GM19193 (cell line): ENCODE data around the gene ECE1.

Source experiments
- POLR2A ChIP-seq: IDR thresholded peaks from 4 replicates; pipeline ENCODE4 v1.6.1; 2011; ENCODE audit not compliant: insufficient read depth, insufficient read length; ENCODE audit errors: extremely low read depth

ECE1 gene

DNA sequence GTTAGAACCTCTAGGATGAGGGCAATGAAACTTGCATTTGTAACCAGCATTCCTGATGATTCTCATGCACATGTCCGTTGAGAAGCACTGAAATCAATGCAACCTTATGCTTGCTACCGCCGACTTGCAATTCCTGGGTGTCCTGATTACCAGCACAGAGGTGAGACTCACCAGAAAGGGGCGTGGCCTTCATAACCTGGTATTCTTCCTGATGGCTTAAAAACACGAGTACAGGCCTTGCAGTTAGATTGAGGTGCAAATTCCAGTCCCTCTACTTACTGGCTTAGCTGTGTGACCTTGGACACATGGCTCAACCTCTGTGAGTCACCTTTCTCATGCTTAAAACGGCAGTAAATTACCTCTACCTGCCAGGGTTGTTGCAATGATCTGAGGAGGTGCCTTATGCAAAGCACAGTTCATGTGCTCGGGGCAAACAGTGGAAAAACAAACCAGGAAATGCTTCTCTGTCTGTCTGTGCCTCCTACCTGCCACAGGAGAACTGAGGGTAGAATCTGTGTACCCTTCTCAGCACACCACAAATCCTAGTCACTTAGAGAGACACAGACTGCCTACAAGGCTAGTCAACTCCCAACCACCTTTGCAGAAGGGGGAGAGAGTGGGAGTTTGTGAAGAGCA, 39.1 kb upstream of the ECE1 start:
- TF ChIP-seq POLR2A: no peak

DNA sequence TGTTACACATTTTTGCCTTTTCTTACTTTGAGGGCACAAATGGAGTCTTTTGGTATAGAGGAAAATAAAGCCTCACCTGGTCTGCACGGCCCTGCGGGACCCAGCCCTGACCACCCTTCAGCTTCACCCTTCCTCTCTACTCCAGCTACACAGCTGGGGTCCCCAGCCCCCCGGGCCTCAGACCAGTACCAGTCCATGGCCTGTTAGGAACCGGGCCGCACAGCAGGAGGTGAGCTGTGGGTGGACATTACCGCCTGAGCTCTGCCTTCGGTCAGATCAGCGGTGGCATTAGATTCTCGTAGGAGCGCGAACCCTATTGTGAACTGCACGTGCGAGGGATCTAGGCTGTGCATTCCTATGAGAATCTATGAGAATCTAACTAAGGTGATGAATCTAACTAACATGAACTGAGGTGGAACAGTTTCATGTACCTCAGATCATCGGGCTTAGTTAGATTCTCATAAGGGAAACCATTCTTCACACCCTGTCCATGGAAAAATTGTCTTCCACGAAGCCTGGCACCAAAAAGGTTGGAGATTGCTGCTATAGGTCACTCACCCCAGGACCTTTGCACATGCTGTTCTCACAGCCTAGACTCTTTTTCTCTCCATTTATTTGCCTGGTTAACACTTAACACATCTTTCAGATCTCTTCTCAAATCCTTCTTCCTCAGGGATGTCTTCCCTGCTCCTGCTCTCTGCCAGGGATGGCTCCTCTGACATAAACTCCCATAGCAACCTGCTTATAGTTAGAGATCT, 37.5 kb upstream of the ECE1 start:
- no peak for TF ChIP-seq POLR2A

DNA sequence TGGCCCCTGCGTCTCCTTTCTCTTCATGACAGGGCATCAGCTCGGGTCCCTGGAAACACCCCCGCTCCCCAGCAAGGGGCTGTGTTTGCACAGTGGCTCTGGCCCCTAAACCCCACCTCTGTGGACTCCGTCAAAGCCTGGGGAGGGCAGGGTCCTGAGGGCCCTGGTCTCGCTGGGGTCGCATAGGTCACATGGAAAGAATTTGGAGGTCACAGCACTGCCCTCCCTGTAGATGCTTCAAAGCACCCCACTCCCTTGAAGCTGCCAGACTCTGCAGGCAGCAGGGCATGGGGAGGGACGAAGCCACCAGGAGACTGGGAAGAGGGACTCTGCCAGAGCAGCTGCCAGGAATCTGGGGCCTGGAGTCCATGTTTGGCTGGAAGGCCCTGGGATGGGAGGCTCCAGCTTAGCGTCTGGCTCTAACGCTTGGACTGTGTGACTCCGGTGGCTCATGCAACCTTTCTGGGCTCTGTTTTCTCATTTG, 36.6 kb upstream of the ECE1 start:
- no peak for TF ChIP-seq POLR2A

DNA sequence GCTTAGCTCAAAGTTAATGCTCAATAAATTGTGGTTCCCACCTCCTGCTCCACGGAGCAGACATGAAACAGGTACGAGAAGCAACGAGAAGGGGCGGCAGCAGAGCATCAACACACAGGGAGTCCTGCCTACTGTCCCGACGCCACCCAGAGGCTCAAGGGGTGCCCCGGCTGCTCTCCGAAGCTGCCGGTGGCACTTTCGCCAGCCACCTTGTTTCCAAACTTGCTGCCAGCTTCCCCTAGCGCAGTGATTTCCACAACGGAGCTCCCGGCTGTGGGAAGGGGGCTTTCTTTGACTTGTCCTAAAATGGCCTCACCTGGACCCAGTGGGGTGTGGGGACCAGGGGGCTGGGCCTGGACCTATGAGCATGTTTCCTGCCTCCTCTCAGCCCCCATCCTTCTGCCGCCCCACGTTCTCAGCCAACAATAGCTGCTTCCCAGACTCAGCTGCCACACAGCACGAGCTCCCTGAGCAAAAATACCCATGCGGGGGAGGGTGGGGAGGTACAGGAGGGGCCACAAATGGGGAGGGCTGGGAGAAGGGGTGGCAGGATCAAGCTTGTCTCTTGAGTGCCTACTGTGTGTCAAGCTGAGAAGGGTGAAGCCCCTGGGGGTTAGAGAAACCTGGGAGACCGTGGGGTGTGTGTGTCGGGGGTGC, 35.6 kb upstream of the ECE1 start:
- TF ChIP-seq POLR2A: no peak

DNA sequence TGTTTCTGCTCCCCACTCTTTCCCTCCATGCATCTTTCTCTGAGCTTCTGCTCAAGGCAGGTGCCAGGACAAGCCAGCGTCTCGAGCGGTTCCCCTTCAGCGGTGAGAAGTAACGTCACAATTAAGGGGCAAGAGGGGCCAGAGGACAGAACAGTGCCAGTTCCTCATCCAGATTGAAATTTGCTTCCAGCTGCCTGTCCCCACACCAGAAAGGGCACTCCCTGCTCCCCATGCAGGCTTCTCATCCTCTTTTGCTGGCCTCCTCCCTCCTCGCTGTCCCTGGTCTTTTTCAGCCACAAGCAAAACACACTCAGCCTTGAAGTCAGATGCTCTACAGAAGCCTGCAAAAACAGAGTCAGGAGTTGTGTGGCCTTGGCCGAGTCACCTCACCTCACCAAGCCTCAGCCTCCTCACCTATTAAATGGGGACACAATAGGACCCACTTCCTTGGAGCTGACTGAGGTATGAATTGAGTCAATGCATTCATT, 35.0 kb upstream of the ECE1 start:
- TF ChIP-seq POLR2A: no peak

DNA sequence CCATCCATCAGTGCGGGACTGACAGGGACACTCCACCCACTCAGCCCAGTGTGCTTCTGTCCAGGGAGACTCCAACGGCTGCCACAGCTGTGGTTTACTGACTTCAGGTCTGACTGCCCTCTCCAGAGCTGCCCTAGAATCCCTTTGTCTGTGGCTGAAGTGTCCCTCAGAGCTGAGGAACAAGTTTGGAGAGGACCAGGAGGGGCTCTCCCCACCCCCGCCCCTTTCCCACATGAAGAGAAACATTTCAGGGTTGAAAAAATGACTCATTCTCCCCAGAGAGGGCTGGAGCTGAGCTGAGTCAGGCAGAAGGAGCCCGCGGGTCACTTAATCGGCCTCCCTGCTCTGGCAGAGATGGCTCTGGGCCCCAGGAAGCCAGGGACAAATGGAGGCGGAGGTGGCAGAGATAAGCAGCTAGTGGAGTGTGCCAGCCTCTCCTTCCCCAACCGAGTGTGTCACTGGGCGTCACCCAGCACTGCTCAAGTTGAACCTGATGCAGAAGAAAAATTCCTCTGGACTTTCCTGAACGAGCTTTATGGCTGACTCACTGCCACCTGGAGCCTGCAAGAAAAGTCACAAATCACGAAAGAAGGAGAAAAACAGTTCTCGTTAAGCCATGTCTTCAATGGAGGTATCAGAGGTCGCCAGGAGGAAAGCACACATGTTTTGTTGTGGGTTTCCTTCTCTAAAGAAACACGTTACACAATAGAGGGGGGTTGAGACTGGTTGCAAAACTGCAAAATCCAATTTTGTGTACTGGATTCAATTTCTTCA, 34.3 kb upstream of the ECE1 start:
- no peak for TF ChIP-seq POLR2A

DNA sequence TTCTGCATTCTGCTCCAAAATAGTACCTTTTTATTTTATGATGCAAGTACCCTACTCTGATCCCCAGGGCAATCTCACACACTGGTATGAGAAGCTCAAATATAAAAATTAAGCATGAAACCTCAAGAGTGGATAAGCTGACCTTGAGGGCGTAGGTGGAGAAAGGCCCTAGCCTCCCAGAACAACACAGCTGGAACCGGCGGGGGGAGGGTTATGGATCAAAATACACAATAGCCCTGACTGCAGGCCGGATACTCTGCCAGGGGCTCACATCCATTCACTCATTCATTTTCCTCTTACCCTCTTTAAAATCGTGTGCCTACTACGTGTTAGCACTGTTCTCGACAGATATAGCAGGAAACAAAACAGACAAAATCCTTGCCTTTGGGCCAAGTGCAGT, 32.8 kb upstream of the ECE1 start:
- TF ChIP-seq POLR2A: no peak

DNA sequence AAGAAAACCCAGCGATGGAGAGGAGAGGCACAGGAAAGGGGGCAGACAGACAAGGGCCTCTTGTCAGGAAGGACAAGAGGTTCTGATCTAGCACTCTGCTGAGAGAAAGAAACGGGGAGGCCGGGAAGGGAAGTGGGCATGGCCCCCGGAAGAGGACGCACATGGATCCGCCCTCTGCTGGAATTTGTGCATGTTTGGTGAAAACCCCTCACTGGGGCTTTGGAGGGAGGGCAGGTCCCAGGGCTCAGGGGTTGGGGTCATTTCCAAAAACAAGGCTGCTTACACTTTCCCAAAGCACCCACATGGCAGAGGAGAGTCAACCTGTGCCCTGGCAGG, 32.4 kb upstream of the ECE1 start:
- TF ChIP-seq POLR2A: no peak

DNA sequence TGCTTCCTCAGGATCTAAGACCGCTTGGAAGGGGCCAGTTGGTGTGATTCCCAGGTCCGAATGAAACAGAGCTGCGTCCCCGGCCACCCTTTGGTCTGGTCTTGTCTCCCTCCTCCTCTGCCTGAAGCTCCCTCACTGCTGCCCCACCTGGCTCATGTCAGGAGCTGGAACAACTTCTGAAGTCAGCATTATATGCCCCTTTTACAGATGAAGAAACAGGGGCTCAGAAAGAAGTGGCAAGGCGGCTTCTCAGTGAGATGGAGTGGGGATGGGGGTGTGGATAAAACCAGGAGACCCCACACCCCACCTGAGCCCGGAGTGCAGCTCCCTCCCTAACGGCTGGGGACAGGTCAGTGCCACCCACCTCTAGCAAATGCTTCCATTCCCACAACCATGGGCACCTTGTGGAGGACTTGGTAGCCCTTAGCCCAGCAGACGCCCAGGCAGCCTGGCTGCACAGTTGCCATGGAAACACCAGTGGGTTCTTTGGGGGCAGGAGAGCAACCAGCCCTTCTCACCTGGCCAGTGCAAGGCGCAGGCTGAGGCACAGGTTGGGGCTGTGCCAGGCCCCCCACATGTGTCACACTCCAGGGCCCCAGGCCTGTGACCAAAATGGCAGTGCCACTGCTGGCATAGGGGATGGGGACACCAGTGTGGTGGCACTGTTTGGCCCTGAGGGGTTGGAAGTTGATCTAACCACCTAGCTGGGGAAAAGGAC, 31.9 kb upstream of the ECE1 start:
- TF ChIP-seq POLR2A: no peak

DNA sequence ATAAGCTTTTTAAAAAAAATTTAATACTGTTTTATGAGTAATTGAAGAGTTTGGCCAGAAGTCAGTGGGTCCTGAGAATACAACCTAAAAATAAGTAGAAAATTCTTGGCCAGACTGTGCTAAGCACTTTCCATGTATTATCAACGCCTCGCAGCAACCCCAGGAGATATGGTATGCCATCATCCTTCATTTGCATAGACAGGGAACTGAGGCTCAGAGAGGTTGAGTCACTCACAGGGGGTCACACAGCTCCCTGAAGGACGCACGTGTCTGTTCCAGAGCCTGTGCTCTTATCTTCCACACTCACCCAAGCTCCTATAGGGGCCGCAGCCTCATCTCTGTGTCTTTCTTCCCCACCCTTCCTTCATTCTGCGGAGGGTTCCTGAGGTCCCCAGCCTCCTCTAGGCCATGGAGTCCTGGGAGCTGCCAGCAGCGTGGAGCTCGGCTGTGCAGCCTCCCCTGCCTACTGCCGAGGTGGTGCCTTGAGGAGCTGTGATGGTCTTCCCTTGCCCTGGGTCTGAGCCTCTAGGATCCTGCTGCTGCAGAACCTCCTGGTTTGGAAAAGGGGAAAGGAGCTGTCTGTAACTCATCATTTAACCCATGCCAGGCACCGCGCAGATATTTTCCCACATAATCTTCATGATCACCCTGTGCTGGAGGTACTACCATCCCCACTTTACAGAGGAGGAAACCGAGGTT, 30.3 kb upstream of the ECE1 start:
- TF ChIP-seq POLR2A: no peak

DNA sequence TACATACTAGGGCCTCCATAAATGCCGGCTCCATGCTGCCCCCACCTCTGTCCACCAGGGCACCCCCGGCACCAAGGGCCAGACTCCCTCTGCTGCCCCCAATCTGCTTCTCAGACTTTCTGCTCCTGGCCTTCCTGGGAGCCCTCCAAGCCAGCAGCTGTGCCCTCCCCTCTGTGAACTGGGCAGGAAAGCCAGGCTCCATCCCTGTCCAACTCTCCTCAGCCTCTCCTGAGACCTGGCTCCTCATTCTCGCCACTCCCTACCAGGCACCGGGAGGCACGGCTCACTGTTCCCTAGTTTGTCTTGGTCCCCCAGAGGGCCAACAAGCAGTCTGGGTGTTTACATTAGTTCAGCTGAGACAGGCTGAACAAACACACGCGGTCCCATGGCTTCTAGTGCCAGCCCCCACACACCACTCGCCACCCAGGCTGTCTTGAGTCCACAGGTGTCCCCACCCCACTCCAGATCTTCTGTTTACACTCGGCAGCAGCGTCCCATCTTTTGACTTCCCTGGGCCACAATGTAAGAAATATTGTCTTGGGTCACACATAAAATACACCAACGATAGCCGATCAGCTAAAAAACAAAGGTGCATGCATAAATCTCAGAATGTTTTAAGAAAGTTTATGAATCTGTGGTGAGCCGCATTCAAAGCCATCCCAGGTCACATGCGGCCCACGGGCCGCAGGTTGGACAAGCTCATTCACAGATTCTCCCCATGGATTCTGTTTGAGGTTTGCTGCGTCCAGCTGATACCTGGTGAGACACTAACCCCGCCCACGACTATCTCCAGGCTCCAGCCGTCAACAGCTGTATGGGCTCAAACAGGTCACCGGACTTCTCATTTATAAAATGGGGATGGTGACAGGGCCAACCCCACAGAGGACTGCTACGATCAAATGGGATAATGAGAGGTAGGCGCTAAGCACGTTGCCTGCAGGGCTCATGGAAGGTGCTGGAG, 29.5 kb upstream of the ECE1 start:
- TF ChIP-seq POLR2A: no peak

DNA sequence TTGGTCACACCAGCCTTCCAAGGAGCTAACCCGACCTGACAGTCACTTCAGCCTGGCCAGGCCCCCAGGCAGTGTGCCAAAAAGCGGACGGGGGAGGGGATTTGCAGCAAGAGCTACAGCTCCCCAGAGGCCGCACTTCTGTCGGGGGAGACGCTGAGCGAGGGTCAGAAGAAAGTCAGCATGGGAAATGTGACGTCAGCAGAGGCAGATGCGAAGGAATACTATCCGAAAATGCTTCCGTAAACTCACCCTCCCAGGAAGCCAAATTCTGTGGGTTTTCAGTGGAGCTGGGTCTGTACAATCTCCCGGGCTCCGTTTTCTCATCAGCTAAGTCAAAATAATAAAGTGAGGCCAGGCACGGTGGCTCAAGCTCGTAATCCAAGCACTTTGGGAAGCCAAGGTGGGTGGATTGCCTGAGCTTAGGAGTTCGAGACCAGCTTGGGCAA, 28.5 kb upstream of the ECE1 start:
- TF ChIP-seq POLR2A: no peak
